AG20443 (cell line): ENCODE measurements around the gene NHLH2.

ENCODE experiments used
- DNase-seq: peaks from one replicate; pipeline ENCODE4 v3.0.0; 2012; ENCODE audit warnings: low spot score, mixed read lengths

Gene NHLH2

DNA sequence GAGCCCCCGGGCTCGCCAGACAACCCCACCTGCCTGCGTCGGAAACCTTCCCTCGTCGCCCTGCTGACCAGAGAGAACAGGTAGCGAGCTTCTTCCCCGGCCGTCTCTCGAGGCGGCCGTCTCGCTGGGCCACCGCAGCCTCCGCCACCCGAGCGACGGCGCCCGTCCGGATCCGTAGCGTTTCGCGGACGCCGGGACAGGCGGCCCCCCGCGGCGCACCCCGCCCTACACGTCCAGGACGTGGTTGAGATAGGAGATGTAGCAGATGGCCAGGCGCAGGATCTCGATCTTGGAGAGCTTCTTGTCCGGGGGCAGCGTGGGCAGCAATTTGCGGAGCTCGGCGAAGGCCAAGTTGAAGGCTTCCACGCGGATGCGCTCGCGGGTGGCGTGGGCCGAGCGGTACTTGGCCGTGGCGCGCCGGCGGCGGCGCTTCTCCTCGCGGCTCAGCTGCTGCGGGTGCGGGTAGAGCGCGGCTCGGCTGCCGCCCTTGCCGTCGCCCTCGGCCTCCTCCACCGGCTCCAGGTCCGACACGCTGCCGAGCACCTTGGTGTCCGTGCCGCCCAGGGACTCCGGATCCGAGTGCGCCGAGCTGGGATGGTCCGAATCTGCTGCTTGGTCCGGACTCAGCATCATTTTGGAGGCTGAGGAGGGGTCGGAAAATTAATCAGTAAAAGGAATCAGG is 3.0 kb downstream of the NHLH2 start:
- peak; percentile 22 for DNase-seq

DNA sequence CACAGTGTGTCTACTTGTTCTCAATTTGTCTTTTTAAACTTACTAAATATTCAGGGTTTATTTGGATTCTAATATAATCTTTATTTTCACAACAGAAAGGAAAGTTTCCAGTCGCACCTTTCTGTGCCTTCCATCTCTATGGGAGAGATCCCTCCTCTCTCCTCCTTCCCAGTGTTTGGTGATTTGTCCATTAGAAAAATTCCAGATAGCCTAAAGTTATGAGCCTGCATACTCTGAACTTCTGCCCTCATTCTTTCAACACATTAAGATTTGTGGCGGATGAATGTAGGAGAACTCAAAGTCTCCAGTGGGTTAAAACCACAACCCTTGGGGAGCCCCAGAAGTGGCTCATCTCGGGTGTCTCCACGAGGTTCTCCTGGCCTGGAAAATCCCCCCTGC is 3.6 kb downstream of the NHLH2 start:
- DNase-seq = no peak

DNA sequence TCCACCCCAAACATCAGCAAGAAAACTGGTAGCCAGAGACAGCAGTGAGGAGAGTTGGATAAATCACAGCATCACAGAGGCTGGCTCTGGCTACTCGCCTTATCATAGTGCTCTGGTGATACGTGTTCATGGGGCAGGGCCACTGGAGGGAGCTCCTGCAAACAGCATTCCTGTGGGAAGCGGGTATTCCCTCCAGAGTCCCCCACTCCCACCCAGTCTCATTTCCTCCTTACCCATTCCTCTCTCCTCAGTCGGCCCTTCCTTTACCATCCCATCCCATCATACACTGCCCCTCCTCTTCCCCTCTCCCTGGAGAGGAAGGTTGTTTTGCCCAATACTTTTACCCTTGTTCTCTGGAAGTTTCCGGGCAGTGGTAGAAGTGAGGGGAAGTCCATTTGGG is 7.1 kb downstream of the NHLH2 start:
- DNase-seq = no peak

DNA sequence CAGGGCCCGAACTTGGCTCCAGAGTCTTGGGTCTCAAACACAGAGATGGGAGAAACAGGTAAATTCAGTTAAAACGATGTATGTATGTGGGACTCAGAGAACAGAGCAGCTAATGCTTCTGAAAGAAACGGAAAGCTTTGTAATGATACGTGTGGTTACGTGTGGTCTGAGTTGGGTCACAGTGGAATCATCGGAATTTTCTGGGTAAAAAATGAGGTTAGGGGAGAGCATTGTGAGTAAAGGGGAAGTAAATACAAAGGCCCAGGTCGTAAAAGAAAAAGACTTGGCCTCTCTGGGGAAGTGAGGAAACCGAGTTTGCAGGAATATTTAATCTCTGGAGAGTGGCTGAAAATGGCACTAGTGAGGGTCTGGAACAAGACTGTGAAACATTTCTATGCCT is 8.3 kb downstream of the NHLH2 start:
- no peak for DNase-seq

DNA sequence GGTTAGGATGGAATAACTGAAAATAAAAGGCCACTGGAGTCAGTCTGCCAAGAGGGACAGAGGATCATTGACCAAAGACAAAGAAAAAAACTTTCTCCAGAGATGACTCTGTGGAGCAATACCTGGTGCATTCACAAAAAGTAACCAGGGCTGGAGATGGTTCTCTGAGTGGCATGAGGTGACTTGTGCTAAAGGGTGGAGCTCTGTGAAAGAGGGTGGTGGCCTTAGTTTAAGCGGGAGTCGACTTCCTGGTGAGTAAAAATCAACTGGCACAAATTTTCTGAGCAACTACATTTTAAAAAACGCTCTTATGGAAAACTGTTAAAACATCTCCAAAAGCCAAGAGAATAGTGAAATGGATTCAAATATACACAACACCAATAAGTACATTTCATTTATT is 10.0 kb downstream of the NHLH2 start:
- DNase-seq = no peak

DNA sequence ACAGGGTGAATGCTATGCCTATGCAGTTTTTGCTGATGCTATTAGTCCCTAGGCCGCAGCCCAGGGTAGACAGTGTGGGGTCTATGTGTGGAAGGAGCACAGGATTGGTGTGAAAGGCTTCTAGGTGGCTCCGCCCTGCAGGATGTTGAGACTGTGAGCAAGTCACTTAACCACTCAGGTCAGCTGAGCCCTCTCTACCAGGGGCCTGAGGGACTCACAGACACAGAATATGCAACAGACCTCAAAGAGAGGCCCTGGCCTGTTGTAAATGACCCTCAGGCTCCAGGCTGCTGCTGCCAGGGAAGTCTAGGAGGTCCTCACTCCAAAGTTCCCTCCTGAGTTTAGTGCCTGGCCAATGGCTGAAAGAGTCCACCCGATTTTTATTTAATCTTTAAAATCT is 11.0 kb downstream of the NHLH2 start:
- no peak for DNase-seq

DNA sequence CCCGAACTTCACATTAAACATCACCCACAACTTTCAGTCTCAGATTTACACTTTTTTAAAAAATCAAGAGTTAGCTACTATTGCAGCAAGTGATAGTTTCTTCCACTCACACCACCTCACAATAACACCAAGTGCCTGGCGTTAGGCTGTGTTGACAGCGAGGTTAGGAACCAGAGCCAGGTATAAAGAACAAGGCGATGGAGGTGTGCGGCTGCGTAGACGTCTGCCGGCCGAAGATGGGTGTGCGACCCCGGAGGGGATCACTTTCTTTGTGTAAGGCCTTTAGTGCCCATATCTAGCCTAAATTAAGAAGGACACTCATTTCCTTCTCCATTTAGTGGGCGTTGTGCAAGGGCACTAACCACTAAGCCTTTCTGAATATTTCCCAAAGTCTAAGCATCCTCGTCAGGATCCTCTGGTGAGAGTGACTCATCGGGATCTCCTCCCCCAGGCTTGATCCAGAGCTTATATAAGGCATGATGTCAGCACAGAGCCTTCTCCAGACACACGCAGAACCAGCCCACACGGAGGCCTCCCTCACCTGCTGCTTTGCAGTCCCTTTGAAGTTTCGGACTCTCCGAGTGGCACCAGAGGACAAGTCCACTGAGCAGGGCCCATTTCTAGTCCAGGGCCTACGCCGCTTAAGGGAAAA is 11.8 kb downstream of the NHLH2 start:
- peak; percentile 96 for DNase-seq

DNA sequence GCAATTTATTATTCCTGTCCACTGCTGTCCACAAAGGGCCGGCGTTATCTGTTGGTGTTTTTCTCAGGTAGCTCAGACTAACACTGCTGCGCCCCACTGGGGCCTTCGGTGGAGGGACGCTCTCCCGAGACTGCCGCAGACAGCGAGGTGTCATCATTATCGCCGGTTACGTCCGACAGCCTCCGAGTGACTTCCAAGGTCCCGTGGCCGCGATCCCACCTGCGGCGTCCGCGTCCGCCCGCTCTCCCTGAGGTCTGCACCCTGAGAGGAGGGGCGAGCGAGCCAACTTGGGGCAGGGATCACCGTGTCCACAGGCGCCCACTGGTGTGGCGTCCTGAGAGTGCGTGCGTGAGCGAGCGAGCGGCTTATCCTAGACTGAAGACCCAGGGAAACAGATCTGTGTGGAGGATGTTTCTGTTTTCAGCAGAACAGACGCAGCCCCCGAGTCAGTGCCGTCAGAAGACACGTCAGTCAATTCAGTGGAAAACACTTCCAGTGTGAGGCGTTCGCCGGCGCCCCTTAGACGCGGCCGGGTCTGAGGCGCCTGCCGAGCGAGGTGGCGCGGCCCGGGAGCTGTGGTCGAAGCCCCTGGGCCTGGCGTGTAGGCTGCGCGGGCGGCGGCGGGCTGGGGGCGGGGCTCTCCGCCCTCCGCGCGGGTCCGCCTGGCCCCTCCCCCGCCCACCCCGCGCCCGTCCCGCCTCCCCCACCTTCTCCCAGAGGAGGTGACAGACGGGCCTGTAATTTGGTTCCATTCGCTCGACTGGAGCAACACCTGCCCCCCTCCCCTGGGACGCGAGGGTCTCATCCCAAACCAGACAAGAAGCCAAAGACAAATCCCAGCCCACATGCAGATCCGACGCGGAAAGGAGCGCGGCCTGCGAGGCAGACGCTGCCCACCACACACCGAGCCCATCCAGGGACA is 12.6 kb downstream of the NHLH2 start:
- DNase-seq = peak; percentile 32

DNA sequence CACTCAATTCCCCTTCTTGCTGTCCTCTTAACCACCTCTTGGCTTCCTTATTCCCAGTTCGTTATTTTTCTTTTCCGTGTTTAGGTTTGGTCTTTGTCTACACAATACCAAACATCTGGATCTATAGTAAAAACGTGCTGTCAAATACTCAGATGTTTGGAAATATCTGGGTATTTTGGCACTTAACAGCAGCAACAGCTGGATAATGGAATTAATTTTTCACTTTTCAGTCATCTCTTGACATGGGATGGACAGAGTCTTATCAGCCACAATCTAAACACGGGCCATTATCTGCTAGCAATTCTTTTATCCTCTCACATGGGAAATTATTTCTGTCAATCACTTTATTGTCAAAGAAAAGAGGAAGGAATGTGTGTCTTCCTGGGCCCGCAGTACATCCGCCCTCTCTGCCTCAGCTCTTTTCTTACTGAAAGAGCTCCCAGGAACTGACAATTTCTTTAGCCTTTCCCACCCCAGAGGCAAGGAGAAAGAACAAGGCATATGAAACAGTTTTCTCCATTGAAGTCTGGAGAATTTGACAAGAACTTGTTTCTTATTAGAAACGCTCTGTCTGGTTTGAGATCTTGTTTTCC is 13.4 kb downstream of the NHLH2 start:
- no peak for DNase-seq

DNA sequence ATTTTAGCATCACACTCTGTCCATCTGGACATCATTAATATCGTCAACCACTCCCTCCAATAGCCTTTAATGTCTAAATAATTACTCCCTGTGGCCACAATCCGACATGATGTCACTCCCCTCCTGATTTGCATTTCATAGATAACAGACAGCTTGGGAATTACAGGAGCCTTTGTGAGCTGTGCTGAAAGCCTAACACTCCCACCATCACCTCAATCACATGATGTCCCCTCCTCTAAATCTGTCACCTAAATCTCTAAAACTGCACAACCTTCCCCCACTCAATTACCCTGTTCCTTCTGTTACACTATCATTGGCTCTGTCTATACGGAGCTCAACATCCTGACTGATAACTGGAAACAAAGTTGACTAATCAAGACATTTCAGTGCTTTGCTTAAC is 14.3 kb downstream of the NHLH2 start:
- DNase-seq = no peak

DNA sequence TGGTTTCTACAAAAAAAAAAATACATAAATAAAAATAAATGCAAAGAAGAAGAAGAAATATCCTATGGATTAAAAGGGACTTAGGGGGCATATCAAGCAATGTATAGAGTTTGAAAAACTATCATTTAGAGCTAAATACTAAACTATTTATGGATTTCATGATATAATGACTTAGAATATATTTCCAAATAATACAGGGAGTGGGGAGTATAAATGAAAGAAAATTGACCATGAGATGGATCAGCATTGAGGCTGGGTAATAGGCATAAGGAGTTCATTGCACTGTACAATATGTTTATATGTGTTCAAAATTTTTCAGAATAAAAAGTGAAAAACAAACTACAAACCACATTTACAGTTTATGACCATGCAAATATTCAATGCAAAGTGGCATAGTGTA is 18.8 kb downstream of the NHLH2 start:
- DNase-seq = no peak

DNA sequence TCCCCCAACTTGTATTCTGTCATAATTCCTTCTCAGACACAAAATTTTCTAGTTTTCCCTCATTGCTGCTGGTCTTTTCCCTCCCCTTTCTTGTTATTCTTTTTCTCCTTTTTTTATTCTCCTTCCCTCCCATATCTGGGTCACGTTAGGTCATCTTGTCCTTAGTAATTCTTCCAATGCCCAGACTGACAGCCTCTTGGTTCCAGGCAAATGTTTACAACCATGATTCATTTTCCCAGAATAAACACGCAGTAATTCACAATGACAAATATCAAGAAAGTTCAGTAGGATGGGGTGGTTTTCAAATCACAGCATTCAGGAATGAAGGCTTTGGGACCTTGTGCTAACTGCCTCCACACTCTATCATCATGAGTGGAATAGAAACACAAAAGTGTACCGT is 25.2 kb downstream of the NHLH2 start:
- no peak for DNase-seq

DNA sequence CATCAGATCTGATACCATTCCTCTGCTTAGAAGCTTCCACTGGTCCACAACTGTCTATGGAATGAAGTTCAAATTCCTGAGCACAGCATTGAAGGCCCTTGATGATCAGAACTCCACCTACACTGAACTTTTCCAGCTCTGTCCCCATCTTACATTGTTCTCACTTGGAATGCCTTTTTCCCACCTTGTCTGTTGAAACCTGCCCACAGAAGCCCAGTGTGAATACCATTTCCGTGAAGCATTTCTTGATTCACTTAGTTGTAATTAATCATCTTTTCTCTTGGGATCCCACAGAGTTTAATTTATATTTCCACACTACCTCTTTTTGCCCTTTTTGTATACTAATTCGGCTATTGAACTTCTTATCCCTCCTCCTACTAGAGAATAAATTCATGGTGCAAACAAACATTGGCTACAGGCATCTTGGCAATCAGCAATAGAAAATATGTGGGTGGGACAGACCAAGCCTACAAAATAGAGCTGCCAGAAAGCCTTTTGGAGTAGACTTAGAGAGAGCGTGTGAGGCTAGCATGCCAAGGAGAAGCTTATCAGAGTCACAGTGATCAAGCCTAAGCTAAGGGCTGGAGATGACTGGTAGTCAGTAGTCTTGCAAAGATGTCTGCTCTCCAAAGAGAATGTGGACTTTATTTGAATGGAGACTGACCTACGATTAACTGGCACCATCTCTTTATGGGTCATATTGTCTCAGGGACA is 26.1 kb downstream of the NHLH2 start:
- no peak for DNase-seq

DNA sequence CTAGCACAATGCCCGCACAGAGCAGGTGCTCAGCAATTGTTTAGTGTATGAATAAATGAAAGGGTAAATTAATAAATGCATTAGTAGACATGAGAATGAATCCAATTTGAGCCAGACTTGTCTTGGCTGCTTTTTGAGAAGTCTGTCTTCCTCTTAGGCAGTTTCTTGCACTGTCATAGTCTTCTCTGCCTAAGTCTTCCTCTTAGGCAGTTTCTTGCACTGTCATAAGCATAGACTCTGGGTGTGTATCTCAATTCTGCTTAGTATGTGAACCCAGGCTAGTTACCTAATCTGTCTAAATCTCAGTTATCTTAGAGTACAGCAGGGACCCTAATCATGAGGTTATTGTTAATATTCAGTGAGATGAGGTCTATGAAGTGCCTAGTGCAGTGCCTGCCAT is 27.2 kb downstream of the NHLH2 start:
- DNase-seq = no peak

DNA sequence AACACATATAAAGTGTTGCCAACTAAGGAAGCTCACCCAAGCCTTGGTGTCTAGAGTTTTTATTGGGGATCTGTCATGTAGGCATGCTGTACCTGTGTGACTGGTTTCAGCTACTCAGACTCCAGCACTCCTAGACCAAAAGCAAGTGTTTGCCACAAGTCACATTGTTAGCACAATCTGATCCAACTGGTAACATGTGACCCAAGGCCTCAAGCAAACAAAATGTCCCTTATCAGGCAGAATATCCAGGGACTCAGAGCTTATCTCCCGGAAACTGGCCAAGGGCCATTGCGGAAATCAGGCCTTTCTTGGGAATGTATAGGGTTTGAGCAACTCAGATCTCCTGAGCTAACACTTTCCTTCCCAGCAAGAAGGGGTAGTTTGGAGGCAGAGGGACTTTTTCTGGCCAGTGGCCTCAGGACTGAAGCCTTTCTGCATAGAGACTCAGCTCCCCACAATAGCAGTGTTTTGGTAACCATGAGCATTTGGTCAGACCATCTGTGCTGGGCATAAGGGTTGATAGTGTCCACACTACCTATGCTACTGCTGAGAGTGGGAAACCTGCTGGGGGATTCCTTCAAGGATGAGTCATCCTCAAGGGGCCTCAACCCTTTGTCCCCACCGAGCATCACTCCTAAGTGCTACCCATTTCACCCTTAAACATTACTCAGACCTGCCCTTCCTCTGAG is 29.6 kb downstream of the NHLH2 start:
- no peak for DNase-seq

DNA sequence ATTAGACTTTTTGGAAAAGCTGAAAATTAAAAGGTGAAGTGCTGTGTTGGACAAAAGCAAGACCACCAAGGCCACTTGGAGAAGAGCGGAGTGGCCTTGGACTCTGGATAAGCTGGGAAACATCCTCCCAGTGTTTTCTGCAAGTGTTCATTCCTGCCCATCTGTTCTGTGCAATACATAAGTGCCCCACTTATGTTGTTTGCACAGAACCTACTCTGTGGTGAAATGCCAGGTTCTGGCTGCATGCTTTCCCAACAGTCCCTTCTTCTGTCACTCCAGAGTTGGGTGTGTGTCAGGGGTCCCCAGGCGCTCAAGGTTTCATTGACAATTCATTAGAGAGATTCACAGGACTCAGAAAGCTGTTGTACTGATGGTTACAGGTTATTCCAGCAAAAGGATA is 30.3 kb downstream of the NHLH2 start:
- no peak for DNase-seq

DNA sequence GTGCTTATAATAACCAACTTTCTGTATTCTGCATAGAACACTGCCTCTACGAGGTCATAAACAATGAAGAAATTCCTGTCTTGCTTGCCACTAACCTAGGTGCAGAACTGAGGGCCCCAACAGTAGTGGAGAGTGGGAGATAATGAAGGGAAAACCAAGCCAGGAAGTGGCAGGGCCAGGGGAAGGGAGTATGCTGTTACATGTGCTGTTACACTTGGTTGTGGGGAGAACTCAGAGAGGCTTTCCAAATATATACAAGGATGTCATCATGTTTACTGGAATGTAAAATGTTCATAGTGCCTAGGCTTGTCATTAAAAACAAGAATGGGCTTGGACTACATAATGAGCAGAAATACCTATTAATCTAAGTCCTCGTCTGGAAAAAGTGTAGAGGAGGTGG is 31.1 kb downstream of the NHLH2 start:
- DNase-seq = no peak

DNA sequence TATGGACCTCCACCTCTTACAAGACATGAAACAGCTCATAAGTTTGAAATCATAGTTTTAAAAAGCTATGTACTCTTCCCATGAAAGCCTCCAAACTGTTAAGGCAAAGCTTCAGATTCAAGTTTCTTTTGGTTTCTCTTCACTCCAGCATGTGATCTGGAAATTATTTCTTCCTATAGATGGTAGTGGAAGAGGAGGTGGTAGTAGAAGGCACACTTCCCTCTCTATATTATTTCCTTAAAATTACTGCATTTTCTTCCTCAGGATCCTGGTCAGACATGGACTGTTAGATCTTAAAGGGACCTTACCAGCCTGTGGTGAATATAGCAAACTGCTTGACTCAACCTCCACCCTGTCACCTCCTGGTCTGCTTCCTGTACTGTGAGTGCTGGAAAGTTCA is 31.9 kb downstream of the NHLH2 start:
- no peak for DNase-seq

DNA sequence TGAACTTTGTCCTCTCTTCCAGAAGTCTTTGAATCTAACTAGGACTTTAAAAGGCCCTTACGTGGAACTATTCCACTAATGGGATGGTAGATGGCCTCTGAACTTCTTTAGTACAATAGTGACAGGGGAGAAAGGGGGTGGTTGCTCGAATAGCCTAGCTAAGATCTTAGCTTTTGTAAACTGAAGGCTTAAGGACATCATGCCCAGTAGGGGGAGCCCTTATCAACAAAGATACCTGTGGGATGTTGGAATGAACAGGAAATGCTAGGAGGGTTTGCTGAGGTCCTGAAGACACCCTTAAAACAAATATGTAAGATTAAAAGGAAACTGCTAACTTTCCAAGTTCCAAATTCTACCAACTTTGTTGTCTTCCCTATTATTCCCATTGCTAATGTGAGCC is 33.2 kb downstream of the NHLH2 start:
- DNase-seq = peak; percentile 73

DNA sequence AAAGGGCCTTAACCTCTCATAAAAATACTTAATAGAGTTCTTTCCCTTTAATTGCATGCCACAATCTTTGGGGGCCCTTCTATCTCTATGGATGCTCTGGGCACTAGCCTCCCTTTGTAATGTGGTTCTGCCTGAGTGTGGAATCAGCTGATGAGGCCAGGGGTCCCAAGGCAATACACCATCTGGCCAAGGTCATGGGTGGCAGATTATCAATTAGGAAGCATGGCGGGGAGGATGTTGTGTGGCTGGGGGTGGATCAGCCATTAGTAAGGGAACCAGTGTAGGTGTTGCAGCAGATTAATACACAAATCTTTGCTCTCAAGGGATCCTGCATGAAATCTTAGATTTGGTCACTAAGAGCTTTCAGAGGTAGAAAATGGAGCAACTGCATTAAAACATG is 35.3 kb downstream of the NHLH2 start:
- DNase-seq = no peak

DNA sequence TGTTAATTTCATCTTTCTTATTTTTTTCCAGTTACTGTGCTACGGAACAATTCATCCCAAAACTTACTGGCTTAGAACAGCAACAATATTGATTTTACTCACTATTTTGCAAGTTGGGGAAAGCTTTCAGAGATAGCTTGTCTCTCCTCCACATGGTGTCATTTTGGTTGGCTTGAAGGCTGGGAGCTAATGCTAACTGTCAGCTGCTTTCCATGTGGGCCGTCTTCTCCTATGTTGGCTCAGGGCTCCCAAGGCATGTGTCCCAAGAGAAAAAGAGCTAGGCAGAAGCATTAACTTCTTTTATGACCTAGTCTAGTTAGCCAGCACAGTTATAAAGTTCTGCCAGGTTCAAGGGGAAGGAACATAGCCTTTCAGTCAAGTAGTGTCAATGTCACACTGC is 38.5 kb downstream of the NHLH2 start:
- DNase-seq = no peak
